ENCODE data around the gene PCNT.

Gene PCNT

DNA sequence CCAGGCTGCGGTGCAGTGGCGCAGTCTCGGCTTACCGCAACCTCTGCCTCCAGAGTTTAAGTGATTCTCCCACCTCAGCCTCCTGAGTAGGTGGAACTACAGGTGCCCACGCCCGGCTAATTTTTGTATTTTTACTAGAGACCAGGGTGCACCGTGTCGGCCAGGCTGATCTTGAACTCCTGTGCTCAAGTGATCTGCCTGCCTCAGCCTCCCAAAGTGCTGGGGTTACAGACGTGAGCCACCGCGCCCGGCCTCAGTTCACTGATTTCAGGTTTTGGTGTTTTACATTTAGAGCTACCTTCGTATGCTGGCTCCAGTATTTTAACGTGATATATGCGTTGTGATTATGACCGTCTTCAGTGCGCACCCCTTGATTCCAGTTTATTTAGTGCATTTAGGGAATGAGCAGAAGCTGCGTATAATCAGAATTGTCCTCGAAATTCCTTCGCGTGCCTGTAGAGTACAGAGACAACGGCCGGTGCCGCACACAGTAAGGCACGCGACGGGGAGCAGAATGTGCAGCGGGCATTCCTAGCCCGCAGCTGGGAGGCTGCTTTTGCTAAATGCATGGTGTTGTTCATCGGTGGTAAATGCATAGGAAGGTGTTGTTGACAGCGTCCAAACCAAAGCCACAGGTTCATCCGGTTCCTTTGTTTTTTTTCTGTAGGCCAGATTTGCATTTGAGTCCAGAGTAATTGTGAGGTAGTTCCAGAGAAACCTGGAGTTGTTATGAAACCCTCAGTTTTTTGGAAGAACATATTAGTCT lies 85.9 kb downstream of the PCNT start:
- no peak for DNase-seq (ENCODE audit: low read depth in 2 of 2)

GRCh38 chr21:46410516-46410915 lies 86.6 kb downstream of the PCNT start:
- DNase-seq (ENCODE audit: low read depth in 2 of 2) = no peak

DNA sequence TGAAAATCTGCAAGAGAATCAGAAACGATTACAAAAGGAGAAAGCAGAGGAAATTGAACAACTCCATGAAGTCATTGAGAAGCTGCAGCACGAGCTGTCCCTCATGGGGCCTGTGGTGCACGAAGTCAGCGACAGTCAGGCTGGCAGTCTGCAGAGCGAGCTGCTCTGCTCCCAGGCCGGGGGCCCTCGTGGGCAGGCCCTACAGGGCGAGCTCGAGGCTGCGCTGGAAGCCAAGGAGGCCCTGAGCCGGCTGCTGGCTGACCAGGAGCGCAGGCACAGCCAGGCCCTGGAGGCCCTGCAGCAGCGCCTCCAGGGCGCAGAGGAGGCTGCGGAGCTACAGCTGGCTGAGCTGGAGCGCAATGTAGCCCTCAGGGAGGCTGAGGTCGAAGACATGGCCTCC lies 87.3 kb downstream of the PCNT start:
- no peak for DNase-seq (ENCODE audit: low read depth in 2 of 2)

DNA sequence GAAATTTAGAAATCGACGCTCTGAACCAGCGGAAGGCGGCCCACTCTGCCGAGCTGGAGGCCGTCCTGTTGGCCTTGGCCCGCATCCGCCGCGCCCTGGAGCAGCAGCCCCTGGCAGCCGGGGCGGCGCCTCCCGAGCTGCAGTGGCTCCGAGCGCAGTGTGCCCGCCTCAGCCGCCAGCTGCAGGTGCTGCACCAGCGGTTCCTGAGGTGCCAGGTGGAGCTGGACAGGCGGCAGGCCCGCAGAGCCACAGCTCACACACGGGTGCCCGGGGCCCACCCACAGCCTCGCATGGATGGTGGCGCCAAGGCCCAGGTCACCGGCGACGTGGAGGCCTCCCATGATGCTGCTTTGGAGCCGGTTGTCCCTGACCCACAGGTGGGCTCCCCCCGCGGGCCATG lies 87.7 kb downstream of the PCNT start:
- no peak for DNase-seq (ENCODE audit: low read depth in 2 of 2)

GRCh38 chr21:46412521-46413364 lies 88.8 kb downstream of the PCNT start:
- no peak for DNase-seq (ENCODE audit: low read depth in 2 of 2)

GRCh38 chr21:46413365-46413696 lies 89.4 kb downstream of the PCNT start:
- DNase-seq (ENCODE audit: low read depth in 2 of 2) = no peak

GRCh38 chr21:46414965-46415275 lies 91.0 kb downstream of the PCNT start:
- DNase-seq (ENCODE audit: low read depth in 2 of 2) = no peak

DNA sequence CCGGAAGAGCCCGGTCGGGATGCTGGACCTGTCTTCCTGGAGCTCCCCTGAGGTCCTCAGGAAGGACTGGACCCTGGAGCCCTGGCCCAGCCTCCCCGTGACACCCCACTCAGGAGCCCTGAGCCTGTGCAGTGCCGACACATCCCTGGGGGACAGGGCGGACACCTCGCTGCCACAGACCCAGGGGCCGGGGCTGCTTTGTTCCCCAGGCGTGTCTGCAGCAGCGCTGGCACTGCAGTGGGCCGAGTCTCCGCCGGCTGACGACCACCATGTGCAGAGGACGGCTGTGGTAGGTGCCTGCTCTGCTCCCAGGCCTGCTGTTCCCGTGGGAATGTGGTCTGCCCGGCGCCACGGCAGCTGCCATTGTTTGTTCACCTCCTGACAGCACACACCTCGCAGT lies 92.6 kb downstream of the PCNT start:
- DNase-seq (ENCODE audit: low read depth in 2 of 2) = no peak

- DNase-seq (ENCODE audit: low read depth in 2 of 2) = no peak
Observed at GRCh38 chr21:46418265-46418946, 94.5 kb downstream of the PCNT start.

DNA sequence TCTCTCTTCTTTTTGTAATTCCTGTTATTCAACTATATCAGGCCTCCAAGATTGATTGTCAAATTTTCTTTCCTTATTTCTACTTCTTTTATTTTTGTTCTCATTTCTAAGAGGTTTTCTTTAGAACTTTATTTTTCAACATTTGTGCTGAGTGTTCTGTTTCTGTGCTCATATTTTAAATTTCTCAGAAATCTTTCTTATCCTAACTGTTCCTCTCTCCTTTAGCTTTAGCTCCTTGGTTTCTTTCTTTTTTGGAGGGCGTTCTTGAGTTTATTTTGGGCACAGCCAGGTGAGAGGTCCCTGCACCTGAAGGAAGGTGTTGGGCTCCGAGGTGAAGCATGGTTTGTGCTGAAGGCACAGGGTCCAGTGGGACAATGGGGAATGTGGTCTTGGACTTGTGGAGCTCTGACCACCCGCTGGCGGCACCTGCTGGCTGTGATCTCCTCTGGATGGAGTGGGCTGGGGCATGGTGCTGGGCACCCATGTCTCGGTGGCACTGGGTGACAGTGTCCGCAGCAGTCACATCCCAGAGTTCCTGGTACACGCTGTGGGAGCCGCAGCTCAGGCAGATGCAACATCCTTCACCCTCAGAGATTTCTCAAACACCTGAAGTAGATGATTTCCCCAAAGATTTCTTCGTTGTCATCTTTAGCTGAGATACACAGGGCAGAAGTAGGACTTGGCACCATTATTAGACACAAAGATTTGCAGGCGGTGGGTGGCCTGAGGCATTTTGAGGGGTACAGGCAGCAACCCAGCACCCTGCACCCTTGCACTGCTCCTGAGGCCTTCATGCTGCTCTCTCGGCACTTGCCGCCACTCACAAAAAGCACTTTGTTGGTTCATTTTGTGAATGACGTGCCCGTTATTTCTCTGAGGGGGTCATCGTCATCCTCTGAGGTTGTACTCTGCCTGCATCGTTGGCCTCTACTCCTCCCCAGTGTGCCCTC lies 96.6 kb downstream of the PCNT start:
- DNase-seq (ENCODE audit: low read depth in 2 of 2) = no peak

DNA sequence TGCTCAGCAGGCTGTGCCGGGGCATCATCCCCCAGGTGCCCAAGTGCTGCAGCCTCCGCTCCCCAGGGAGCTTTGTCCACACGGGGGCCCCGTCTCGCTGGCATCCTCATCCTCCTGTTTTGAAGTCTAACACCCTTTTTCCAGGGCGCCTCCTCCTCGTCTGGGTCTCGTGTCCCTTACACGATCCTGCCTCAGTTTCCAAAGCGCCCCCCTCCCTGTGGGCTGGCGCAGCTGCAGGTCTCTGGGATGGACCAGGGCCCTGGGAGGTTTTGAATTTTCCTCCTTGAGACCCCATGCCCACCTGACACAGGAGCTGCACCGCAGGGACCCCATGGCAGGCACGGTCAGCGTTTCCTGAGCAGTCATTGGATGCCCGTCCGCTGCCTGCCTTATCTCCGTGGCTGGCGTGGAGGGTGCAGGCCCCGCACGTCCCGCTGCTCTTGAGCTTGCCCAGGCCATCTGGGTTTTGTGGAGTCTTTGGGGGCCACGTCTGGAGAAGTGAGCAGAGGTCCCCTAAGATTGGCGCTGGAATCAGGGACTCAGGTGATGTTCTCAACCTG lies 97.3 kb downstream of the PCNT start:
- DNase-seq (ENCODE audit: low read depth in 2 of 2) = no peak

DNA sequence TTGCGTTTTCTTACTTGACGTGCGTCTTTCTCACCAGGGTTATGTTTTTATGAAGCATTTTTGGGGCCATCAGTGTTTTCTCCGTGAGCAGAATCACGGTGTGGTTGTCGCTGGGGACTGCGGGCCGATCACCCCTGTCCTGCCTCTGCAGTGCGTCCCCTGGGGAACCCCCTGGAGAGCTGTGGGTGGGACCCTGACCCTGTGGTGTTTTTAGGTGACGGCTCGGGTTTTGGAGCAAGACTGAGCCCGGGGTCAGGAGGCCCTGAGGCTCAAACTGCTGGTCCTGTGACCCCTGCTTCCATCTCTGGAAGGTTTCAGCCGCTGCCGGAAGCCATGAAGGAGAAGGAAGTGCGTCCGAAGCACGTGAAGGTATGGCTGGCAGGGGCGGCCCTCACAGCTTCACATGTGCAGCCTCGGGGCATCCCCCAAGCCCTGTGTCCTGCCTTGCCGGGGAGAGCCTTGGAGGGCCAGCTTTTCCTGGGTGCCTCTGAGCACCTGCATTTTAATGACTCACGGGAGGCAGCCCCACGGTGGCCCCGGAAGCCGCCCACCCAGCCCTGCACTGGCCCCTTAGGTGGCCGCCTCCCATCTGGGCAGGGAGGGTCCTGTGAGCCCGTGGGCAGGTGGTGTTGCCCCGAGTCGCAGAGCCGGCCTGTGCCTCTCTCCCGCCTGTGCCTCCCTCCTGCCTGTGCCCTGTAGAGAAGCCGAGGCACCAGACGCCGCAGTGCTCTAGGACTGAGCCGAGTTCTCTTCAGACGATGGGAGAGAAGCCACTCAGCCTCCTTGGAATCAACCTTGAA lies 98.0 kb downstream of the PCNT start:
- DNase-seq (ENCODE audit: low read depth in 2 of 2) = no peak

DNA sequence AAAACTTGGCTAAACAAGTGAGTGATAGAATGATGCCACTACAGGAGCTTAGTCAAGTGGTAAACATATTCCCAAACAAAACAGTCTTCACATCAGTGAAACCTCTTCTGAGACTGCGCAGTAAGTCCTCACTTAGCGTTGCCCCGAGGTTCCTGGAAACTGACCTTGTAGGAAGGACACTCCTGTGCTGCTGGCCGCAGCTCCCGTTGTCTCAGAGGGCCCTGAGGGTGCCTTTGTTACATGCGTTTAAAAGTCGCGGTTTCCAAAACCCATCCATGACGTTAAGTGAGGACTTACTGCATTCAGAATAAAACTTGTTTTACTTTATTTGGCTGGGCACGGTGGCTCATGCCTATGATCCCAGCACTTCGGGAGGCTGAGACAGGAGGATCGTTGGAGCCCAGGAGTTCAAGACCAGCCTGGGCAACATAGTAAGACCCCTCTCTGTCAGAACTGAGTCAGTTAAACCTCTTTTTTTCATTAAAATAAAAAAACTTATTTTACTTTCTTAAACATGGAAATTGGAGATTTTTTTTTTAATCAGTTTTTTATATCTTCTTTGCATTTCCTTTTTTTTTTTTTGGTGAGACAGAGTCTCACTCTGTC lies 98.8 kb downstream of the PCNT start:
- DNase-seq (ENCODE audit: low read depth in 2 of 2) = no peak

- DNase-seq (ENCODE audit: low read depth in 2 of 2) = no peak
Observed at GRCh38 chr21:46423546-46424038, 99.6 kb downstream of the PCNT start.

- DNase-seq (ENCODE audit: low read depth in 2 of 2) = no peak
Observed at GRCh38 chr21:46424039-46424591, 100.2 kb downstream of the PCNT start.

- DNase-seq (ENCODE audit: low read depth in 2 of 2) = no peak
Observed at GRCh38 chr21:46424621-46425020, 100.7 kb downstream of the PCNT start.

GRCh38 chr21:46425041-46425440 lies 101.1 kb downstream of the PCNT start:
- no peak for DNase-seq (ENCODE audit: low read depth in 2 of 2)

GRCh38 chr21:46425571-46425970 lies 101.6 kb downstream of the PCNT start:
- no peak for DNase-seq (ENCODE audit: low read depth in 2 of 2)

DNA sequence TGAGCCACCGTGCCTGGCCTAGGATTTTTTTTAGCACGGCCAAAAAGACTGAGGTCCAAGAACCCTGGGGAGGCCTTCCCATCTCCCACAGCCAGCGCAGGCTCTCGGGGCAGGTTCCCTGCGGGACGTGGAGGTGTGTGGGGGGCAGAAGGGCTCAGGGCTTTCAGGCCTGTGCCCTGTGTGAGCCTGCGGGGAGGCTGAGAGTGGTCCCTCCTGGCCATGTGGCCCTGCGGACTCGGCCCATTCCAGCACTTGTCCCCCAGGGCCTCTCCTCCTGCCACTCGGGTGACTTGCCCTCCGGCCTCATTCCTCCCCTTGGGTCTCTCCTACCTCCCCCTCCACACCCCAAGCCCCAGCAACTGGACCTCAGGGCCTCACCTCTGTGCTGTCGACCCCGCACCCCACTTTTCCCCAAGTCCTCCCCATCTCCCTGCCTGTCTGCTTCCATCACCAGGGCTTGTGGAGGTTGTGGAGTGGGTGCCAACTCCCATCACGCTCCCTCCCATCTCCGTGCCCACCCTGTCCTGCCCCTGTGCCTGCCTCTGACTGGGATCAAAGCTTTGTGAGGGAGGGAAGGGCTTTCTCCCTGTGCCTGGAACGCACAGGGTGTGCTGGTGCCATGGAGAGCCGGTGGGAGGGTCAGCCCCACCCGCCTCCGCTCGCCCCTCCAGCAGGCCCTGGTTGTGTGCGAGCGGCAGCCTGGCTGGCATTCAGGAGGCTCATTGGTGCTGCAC lies 102.5 kb downstream of the PCNT start:
- no peak for DNase-seq (ENCODE audit: low read depth in 2 of 2)

Data from fibroblast of skin of left biceps (primary cell).